ENCODE data around the gene MPZL2.
A peak's percentile ranks its signal among the peaks of the same experiment; 100 is the strongest.

MPZL2 gene

GRCh38 chr11:118217575-118217974 is 46.5 kb downstream of the MPZL2 start:
- DNase-seq, result peak; percentile 59

GRCh38 chr11:118216621-118217481 is 47.2 kb downstream of the MPZL2 start:
- DNase-seq, result peak; percentile 73

GRCh38 chr11:118215765-118216164 is 48.3 kb downstream of the MPZL2 start:
- no peak for DNase-seq

GRCh38 chr11:118215262-118215661 is 48.8 kb downstream of the MPZL2 start:
- DNase-seq, result peak; percentile 67

- no peak for DNase-seq
Observed at GRCh38 chr11:118214210-118214914, 49.7 kb downstream of the MPZL2 start.

DNA sequence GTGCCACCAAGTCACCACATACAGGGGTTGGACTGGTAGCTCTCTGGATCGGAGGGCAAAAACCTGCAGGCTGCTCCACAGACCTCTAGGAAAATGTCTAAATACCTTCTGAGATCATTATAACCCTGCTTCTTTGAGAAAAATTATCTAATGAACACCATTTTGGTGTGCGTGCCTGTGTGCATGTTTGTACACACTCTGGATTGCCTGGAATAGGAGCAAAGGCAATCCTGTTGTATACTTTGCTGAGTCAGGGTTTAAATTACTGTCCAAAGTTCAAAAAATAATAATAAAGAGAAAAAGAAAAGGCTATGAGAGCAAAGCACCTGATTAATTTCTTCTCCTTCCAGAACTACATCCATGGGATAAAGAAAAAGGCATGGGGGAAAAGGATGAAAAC is 50.3 kb downstream of the MPZL2 start:
- DNase-seq, result no peak

DNA sequence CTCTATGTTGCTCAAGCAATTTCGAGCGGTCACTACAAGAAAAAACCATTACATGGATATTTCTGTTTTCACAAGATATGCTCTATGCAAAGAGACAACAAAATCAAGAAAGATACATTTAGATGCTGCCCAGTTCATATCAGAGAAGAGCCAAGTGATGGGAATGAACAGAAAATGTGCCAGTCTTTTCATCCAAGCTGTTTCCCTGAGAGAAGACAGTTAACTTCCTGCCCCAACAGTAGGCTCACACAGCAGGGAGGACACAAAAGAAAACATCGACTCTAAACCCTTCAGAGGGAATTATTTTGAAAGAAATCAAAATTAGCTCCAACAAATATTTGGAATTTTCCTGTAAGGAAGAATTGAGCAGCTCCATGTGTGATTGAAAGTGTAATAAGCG is 50.9 kb downstream of the MPZL2 start:
- DNase-seq, result no peak

- no peak for DNase-seq
Observed at GRCh38 chr11:118212781-118213191, 51.3 kb downstream of the MPZL2 start.

DNA sequence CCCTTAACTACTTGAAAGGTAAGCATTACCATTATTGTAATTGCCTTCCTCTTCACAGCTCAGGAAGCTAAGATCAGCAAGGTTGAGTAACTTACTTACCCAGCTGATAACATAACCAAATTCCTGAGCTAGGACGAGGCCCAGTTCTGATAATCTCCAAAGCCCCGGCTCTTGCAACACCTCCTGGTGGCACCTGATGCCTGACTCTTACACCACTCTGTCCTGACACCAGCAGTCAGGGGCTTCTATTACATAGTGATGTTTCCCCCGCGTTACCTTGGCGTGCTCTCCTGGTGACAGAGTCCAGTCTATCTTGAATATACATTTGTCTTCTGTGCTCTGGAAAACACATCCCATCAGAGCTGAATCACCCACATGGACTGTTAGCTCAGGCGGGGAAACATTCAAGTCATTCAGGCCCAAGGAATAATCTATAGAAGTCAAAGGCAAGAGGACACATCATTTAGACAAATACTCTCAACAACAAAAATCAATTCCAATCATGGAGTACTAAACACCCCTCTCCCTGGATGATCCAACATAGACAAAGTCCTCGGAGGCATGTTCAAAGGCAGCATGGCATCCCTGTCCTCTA is 51.9 kb downstream of the MPZL2 start:
- no peak for DNase-seq

- DNase-seq, result peak; percentile 22
Observed at GRCh38 chr11:118211006-118211405, 53.1 kb downstream of the MPZL2 start.

DNA sequence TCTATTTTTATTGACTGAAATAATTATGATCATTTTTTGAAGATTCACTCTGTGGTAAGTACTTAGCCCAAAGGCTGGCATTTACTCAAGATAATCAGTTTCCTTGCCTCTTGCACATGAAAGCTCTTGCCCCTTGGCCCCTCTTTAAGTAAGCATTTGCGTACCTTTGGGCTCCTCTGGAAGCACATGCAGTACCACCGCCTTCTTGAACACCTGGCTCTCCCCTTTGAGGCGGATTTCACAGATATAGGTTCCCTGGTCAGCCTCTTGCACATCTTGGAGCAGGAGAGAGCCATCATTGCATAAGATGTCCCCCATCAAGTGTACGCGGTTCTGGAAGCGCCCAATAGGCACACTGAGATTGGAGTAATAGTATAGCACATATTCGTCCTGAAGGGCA is 53.8 kb downstream of the MPZL2 start:
- no peak for DNase-seq

DNA sequence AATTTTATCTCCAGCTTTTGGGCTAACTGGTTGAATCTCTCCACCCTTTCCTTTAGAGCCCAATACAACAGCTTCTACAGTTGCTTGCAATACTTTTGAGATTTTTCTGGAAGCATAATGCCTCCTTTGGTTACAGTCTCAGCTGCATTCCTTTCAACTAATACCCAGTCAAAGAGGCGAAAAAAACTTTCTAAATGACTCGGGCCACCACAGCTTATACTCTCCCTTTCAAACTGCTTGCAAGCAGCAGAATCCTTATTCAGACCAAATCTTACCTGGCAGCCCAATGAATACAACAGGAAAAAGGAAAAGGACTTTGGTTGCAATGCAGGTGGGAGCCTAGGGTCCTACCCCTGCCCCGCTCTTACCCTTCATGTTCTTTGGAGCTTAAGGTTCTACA is 55.1 kb downstream of the MPZL2 start:
- no peak for DNase-seq

DNA sequence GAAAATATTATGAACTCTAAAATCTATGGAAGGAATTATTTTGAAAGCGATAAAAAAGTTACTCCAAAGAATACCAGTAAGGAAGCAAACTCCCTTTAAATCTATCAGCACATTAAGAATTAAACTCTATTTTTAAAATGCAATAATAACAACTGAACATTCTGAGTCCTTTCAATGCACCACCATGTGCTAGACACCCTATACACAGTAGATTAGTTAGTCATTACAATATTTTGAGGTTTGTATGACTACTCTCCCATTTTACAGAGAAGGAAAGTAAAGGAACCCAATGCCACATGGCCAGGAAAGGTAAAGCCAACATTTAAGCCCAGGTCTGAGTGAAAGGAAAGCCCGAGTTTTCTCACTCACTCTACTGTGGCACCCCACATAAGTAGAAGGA is 57.0 kb downstream of the MPZL2 start:
- DNase-seq, result no peak

- no peak for DNase-seq
Observed at GRCh38 chr11:118206391-118207031, 57.6 kb downstream of the MPZL2 start.

DNA sequence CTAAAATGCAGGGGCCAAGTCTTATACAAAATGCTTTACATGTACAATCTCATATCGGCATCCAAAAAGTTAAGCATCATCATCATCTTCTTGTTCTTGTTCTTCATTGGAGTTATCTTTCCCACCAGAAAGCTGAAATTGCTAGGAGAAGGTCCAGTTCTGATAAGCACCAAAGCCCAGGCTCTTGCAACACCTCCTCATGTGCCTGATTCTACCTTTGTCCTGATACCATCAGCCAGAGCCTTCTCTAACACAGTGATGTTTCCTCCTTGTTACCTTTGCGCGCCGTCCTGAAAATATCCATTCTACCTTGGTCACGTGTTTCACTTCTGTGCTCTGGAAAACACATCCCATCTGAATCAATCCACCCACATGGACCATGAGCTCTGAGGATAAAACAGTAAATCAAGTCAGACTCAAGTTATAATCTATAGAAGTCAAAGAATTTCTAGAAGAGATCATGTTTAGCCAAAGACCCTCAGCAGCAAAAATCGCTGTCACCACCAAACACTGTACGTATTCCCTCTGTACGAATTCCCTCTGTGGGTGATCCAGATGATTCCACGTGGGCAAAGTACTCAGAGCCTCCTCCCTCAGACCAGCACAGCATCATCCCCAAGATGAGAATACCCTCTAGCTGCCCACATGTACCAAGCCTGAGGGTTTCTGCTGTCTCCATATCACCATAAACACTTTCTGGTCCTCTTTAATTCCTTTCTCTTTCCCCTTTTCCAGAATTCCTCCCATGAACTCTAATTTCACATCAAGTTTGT is 58.3 kb downstream of the MPZL2 start:
- no peak for DNase-seq

All from stimulated activated CD8-positive, alpha-beta memory T cell treated with anti-CD3 and anti-CD28 coated beads, Interleukin-4, amount 100 ng/mL, for 48 hours (primary cell).